ENCODE data around the gene USP35.

GRCh38 chr11:78221396-78222315, 32.9 kb downstream of the USP35 start:
- TF ChIP-seq CTCF (IDR thresholded peaks at IDR 0.05) (no peak), EZH2 (IDR thresholded peaks at IDR 0.05; ENCODE audit: borderline replicate concordance, insufficient read depth, low read depth, low read length, poor library complexity, severe bottlenecking) (no peak)
